T follicular helper cell (primary cell): ENCODE results near the gene CD52.

Source experiments
- DNase-seq: peaks from one replicate; pipeline ENCODE4 v3.0.0-alpha.2; 2020; ENCODE audit warnings: low read depth
- total RNA-seq, 2 experiments: gene quantifications; one replicate each; lab custom pipeline; 2026; lab: John Stamatoyannopoulos, UW

The CD52 gene
- 34.5 to 348 reads per million in 2 experiments for total RNA-seq

- peak; percentile 68 for DNase-seq
Observed at GRCh38 chr1:26317612-26318337, at the start of gene CD52. CD52 (plus strand) TSS chr1:26317958; CDS start chr1:26318018, 60 bp downstream.

- no peak for DNase-seq
Observed at GRCh38 chr1:26268290-26269197, 49.2 kb upstream of the CD52 start.

- DNase-seq: no peak
Observed at GRCh38 chr1:26269198-26269550, 48.6 kb upstream of the CD52 start.

GRCh38 chr1:26274801-26275425 is 42.8 kb upstream of the CD52 start:
- DNase-seq: no peak

- DNase-seq: peak; percentile 68
Observed at GRCh38 chr1:26275580-26276431, 42.0 kb upstream of the CD52 start.

- no peak for DNase-seq
Observed at GRCh38 chr1:26276432-26276838, 41.3 kb upstream of the CD52 start.

- no peak for DNase-seq
Observed at GRCh38 chr1:26277261-26277661, 40.5 kb upstream of the CD52 start.

GRCh38 chr1:26277719-26278118 is 40.0 kb upstream of the CD52 start:
- no peak for DNase-seq

- no peak for DNase-seq
Observed at GRCh38 chr1:26278303-26278702, 39.5 kb upstream of the CD52 start.

- no peak for DNase-seq
Observed at GRCh38 chr1:26278724-26279455, 38.9 kb upstream of the CD52 start.

- peak; percentile 82 for DNase-seq
Observed at GRCh38 chr1:26279456-26280332, 38.1 kb upstream of the CD52 start, which contains the start of gene SH3BGRL3. SH3BGRL3 (plus strand) TSS chr1:26280086; CDS start chr1:26280156, 70 bp downstream.

- DNase-seq: no peak
Observed at GRCh38 chr1:26280333-26281042, 37.3 kb upstream of the CD52 start.

GRCh38 chr1:26281091-26281958 is 36.4 kb upstream of the CD52 start:
- DNase-seq: no peak

GRCh38 chr1:26281971-26282370 is 35.8 kb upstream of the CD52 start:
- no peak for DNase-seq

- no peak for DNase-seq
Observed at GRCh38 chr1:26282401-26282918, 35.3 kb upstream of the CD52 start.

- no peak for DNase-seq
Observed at GRCh38 chr1:26283279-26283853, 34.4 kb upstream of the CD52 start.

- no peak for DNase-seq
Observed at GRCh38 chr1:26283871-26284596, 33.7 kb upstream of the CD52 start.
